Smooth muscle cell (in vitro differentiated cells): ENCODE results near the gene C1orf56. TPM values are rescaled to one million over a fixed set of nuclear protein-coding genes. Genes with fewer than 3 reads are reported as not detected.

Source experiments
- DNase-seq: peaks from one replicate; lab custom pipeline; 2025; ENCODE audit not compliant: unreplicated experiment; lab: John Stamatoyannopoulos, UW
- H2AFZ ChIP-seq: fragments of 200-600 bp; sonication (generic); 2 replicates; pipeline ENCODE4 v1.6.0; 2016; ENCODE audit warnings: antibody characterized with exemption, low read depth, mild to moderate bottlenecking
- H3F3A ChIP-seq: fragments of 200-600 bp; sonication (generic); 2 replicates; pipeline ENCODE4 v1.6.0; 2017; ENCODE audit warnings: antibody characterized with exemption, low read depth
- H3K27ac ChIP-seq: fragments of 200-600 bp; sonication (generic); 2 replicates; pipeline ENCODE4 v1.5.1; 2016; ENCODE audit warnings: low read depth, mild to moderate bottlenecking
- H3K27me3 ChIP-seq: fragments of 200-600 bp; sonication (generic); 2 replicates; pipeline ENCODE4 v1.6.1; 2016; ENCODE audit warnings: low read depth, mild to moderate bottlenecking
- H3K36me3 ChIP-seq: fragments of 200-600 bp; sonication (generic); 2 replicates; pipeline ENCODE4 v1.5.1; 2016; ENCODE audit warnings: low read depth
- H3K4me1 ChIP-seq: fragments of 200-600 bp; sonication (generic); 2 replicates; pipeline ENCODE4 v1.5.1; 2016; ENCODE audit warnings: low read depth
- H3K4me2 ChIP-seq: fragments of 200-600 bp; sonication (generic); 2 replicates; pipeline ENCODE4 v1.6.0; 2016; ENCODE audit warnings: mild to moderate bottlenecking
- H3K4me3 ChIP-seq: fragments of 200-600 bp; sonication (generic); 2 replicates; pipeline ENCODE4 v1.5.1; 2016; ENCODE audit warnings: mild to moderate bottlenecking
- H3K79me2 ChIP-seq: fragments of 200-600 bp; sonication (generic); 2 replicates; pipeline ENCODE4 v1.6.0; 2016; ENCODE audit warnings: low read depth, mild to moderate bottlenecking
- H3K9ac ChIP-seq: fragments of 200-600 bp; sonication (generic); 2 replicates; pipeline ENCODE4 v1.6.0; 2016; ENCODE audit warnings: low read depth
- H3K9me3 ChIP-seq: fragments of 200-600 bp; sonication (generic); replicated peaks from 2 replicates; pipeline ENCODE4 v1.5.1; 2016; ENCODE audit warnings: low read depth
- H4K20me1 ChIP-seq: fragments of 200-600 bp; sonication (generic); 2 replicates; pipeline ENCODE4 v1.6.0; 2016; ENCODE audit warnings: low read depth
- WGBS: methylation state at CpG from one replicate; pipeline ENCODE4 v1.1.7; 2016; ENCODE audit warnings: low lambda C conversion rate; 5-methylcytosine and 5-hydroxymethylcytosine counted together
- polyA plus RNA-seq: library from polyadenylated mRNA; unstranded; fragments of >200 nt; fragmentation: Nextera tagmentation; extraction: Ambion mirVana; gene quantifications from 2 replicates; pipeline ENCODE4 v1.2.1, GENCODE V29; 2016
- total RNA-seq: library from RNA; depleted of rRNA; stranded (reverse); fragments of >200 nt; gene quantifications from 2 replicates; pipeline ENCODE4 v1.2.3, GENCODE V29; 2014
- TF ChIP-seq, protein P1 (sequence below): fragments of 200-600 bp; sonication (generic); IDR thresholded peaks from 2 replicates; pipeline ENCODE4 v1.5.1; 2017; ENCODE audit warnings: borderline replicate concordance, mild to moderate bottlenecking, antibody characterized with exemption; ENCODE audit not compliant: insufficient read depth, poor library complexity, severe bottlenecking

The C1orf56 gene
- total and polyA plus RNA-seq, 2 experiments from 2014 or later: 1.6 to 4.4 TPM

DNA sequence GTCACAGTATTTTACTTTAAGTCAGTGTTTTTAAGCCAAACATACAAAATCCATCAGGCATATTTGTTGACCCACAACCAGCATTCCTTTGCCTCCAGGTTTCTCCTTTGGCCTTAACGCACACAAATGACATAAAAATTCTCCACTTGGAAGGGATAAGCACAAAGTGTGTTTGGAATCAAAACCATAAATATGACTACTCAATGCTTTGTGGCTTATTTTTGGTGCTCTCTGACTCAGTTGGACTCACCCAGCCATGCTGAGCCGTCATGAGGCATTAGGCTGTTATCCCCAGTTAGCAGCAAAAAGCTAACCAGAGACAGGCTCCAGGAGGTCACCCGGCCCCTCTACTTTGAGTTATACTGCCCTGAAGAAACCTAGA, 38.4 kb upstream of the C1orf56 start:
- WGBS: 25% methylated on average over 3 of the region's 3 CpGs

DNA sequence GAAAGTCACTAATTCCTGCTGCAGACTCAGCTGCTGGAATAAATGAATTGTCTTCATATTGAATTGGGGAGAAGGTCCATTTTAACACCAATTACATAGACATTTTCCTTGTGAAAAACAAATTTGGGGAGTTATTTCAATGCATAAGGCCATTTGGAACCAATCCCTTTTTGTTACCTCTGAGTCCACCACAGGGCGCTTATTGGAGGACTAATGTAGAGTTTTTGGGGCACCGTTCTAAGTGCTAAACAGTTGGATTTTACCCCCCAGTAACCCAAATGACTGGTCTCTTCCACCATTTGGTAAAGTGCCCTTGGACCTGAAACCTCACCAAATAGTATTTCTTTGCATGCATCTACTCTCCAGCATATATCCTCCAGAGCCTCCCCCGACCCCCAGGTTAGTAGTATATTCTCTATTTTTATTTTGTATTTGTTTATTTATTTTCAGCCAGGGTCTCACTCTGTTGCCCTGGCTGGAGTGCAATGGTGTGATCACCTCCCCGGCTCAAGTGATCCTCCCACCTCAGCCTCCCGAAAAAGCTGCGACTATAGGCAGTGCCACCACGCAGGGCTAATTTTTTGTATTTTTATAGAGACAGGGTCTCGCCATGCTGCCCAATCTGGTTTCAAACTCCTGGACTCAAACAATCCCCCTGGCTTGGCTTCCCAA, 37.7 kb upstream of the C1orf56 start:
- TF ChIP-seq, protein P1, sequence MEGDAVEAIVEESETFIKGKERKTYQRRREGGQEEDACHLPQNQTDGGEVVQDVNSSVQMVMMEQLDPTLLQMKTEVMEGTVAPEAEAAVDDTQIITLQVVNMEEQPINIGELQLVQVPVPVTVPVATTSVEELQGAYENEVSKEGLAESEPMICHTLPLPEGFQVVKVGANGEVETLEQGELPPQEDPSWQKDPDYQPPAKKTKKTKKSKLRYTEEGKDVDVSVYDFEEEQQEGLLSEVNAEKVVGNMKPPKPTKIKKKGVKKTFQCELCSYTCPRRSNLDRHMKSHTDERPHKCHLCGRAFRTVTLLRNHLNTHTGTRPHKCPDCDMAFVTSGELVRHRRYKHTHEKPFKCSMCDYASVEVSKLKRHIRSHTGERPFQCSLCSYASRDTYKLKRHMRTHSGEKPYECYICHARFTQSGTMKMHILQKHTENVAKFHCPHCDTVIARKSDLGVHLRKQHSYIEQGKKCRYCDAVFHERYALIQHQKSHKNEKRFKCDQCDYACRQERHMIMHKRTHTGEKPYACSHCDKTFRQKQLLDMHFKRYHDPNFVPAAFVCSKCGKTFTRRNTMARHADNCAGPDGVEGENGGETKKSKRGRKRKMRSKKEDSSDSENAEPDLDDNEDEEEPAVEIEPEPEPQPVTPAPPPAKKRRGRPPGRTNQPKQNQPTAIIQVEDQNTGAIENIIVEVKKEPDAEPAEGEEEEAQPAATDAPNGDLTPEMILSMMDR: no peak
- Histone ChIP-seq H3F3A (peaks cover 7% of the 10 kb centered on the region), H3K9ac (no peak overlapping the region), H3K4me3 (peak overlapping the region; percentile 81), H3K27ac (peak overlapping the region; percentile 97), H3K79me2 (peaks cover 20% of the 10 kb centered on the region), H2AFZ (no peak overlapping the region), H3K4me1 (peaks cover 17% of the 10 kb centered on the region), H3K27me3 (no peaks in the 10 kb centered on the region), H3K9me3 (no peaks in the 10 kb centered on the region), H3K36me3 (no peaks in the 10 kb centered on the region), H4K20me1 (no peaks in the 10 kb centered on the region), H3K4me2 (peak overlapping the region; percentile 89)
- no peak for DNase-seq
- 98% methylated on average over 8 of the region's 8 CpGs for WGBS

More for the DNA sequence above, 38.4 kb upstream of the C1orf56 start:
- Histone ChIP-seq H3K9ac (peak overlapping the region; percentile 82), H3K36me3 (no peaks in the 10 kb centered on the region), H3K4me3 (peak overlapping the region; percentile 81), H2AFZ (peak overlapping the region; percentile 99), H3K79me2 (peaks cover 14% of the 10 kb centered on the region), H3K27ac (peak overlapping the region; percentile 97), H3K4me1 (peaks cover 17% of the 10 kb centered on the region), H4K20me1 (no peaks in the 10 kb centered on the region), H3K27me3 (no peaks in the 10 kb centered on the region), H3K9me3 (no peaks in the 10 kb centered on the region), H3K4me2 (peak overlapping the region; percentile 89), H3F3A (peaks cover 7% of the 10 kb centered on the region)
- DNase-seq: no peak
- TF ChIP-seq, protein P1: no peak

DNA sequence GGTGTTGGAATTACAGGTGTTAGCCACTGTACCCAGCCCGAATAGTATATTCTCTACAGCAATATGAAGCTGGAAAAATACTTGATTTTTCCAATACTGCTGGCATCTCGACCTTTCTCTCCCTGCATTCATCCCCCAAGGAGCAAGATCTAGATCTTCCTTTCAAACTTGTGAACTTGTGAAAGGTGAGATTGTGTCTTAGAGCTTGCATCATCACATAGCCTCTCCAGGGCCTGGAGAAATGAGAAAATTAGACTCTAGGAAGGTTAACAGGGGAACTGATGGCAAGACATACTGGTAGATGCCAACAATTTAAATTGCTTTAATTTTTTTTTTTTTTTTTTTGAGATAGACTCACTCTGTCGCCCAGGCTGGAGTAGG, 37.2 kb upstream of the C1orf56 start:
- H3K79me2 ChIP-seq: peaks cover 24% of the 10 kb centered on the region
- TF ChIP-seq, protein P1: no peak

More for the DNA sequence above, 37.2 kb upstream of the C1orf56 start:
- Histone ChIP-seq H4K20me1 (no peaks in the 10 kb centered on the region), H3K27ac (no peak overlapping the region), H3K27me3 (no peaks in the 10 kb centered on the region), H3F3A (peaks cover 7% of the 10 kb centered on the region), H3K9me3 (no peaks in the 10 kb centered on the region), H3K4me2 (no peak overlapping the region), H3K36me3 (no peaks in the 10 kb centered on the region), H3K9ac (no peak overlapping the region), H2AFZ (no peak overlapping the region), H3K4me3 (no peak overlapping the region), H3K4me1 (peaks cover 15% of the 10 kb centered on the region)
- no peak for DNase-seq
- WGBS: 94% methylated on average over 3 of the region's 3 CpGs
